SK-N-SH (cell line): ENCODE measurements around the gene LRMDA. TPM values are rescaled to one million over a fixed set of nuclear protein-coding genes. Genes with fewer than 3 reads are reported as not detected.

Source experiments
- CTCF ChIA-PET: fragments of 300-600, 350-600 bp; formaldehyde crosslinking; extraction: SDS; loops from one replicate; lab custom pipeline; 2021; lab: Yijun Ruan, JAX
- POLR2A ChIA-PET: fragments of 350-600 bp; sonication (Branson Sonifier 250); formaldehyde crosslinking; extraction: SDS; loops from one replicate; lab custom pipeline; 2020; ENCODE audit warnings: antibody characterized with exemption, inconsistent platforms; lab: Yijun Ruan, JAX
- DNase-seq: peaks from one replicate; pipeline ENCODE4 v3.0.0; 2012
- H2AFZ ChIP-seq: fragments of 200-600 bp; sonication (generic); 2 replicates; pipeline ENCODE4 v1.8.1; 2016; ENCODE audit warnings: antibody characterized with exemption, mild to moderate bottlenecking, low read depth
- H3F3A ChIP-seq: fragments of 200-600 bp; sonication (generic); replicated peaks from 2 replicates; pipeline ENCODE3; 2016; ENCODE audit warnings: antibody characterized with exemption, mild to moderate bottlenecking; ENCODE audit not compliant: insufficient read depth
- H3K27ac ChIP-seq, 2 experiments: fragments of 200-500 bp in 1 of 2; fragments of 200-600 bp in 1 of 2; sonication (Bioruptor generic) in 1 of 2; sonication (generic), shearing (Covaris generic) in 1 of 2; 2 replicates each; pipeline versions ENCODE4 v1.5.1 to v1.6.1; 2014 to 2016; ENCODE audit warnings: low read depth in 2 of 2, inconsistent platforms in 1 of 2, low read length in 1 of 2, mild to moderate bottlenecking in 1 of 2, mixed read lengths in 1 of 2
- H3K27me3 ChIP-seq: fragments of 200-600 bp; sonication (generic), shearing (Covaris generic); 2 replicates; pipeline ENCODE4 v1.6.1; 2016; ENCODE audit warnings: mixed run types; ENCODE audit not compliant: insufficient read depth
- H3K36me3 ChIP-seq, 2 experiments: fragments of 200-500 bp in 1 of 2; fragments of 200-600 bp in 1 of 2; sonication (Bioruptor generic) in 1 of 2; sonication (generic) in 1 of 2; replicated peaks in 1 of 2; 2 replicates each; pipeline versions ENCODE3 to v1.5.1; 2014 to 2016; ENCODE audit warnings: low read length in 1 of 2, mild to moderate bottlenecking in 1 of 2; ENCODE audit not compliant: insufficient read depth in 2 of 2, control insufficient read depth in 1 of 2
- H3K4me1 ChIP-seq, 2 experiments: fragments of 200-500 bp in 1 of 2; fragments of 200-600 bp in 1 of 2; sonication (Bioruptor generic) in 1 of 2; sonication (generic), shearing (Covaris generic) in 1 of 2; 2 replicates each; pipeline versions ENCODE4 v1.5.1 to v1.6.1; 2014 to 2016; ENCODE audit warnings: low read depth in 1 of 2, low read length in 1 of 2, mixed run types in 1 of 2; ENCODE audit not compliant: insufficient read depth in 2 of 2, control insufficient read depth in 1 of 2
- H3K4me2 ChIP-seq: fragments of 200-600 bp; sonication (generic), shearing (Covaris generic); 2 replicates; pipeline ENCODE4 v1.6.1; 2017; ENCODE audit warnings: mixed run types
- H3K4me3 ChIP-seq, 2 experiments: fragments of 200-500 bp in 1 of 2; fragments of 200-600 bp in 1 of 2; sonication (Bioruptor generic) in 1 of 2; sonication (generic), shearing (Covaris generic) in 1 of 2; 2 replicates each; pipeline versions ENCODE4 v1.5.1 to v1.8.1; 2014 to 2016; ENCODE audit warnings: low read depth in 2 of 2, inconsistent platforms in 1 of 2, low read length in 1 of 2, mild to moderate bottlenecking in 1 of 2, mixed read lengths in 1 of 2, moderate library complexity in 1 of 2
- H3K79me2 ChIP-seq: fragments of 200-600 bp; sonication (generic); 2 replicates; pipeline ENCODE4 v1.8.1; 2017; ENCODE audit warnings: mild to moderate bottlenecking; ENCODE audit not compliant: insufficient read depth
- H3K9ac ChIP-seq: fragments of 200-600 bp; sonication (generic); 2 replicates; pipeline ENCODE4 v1.6.1; 2017; ENCODE audit warnings: mixed run types
- H3K9me2 ChIP-seq: fragments of 200-600 bp; sonication (generic); 2 replicates; pipeline ENCODE4 v1.6.1; 2017; ENCODE audit warnings: mixed run types
- H3K9me3 ChIP-seq: fragments of 200-600 bp; sonication (generic); 2 replicates; pipeline ENCODE4 v1.6.1; 2017; ENCODE audit warnings: mixed run types, mild to moderate bottlenecking, moderate library complexity
- H4K20me1 ChIP-seq: fragments of 200-600 bp; sonication (generic); 2 replicates; pipeline ENCODE4 v1.6.1; 2017; ENCODE audit warnings: mild to moderate bottlenecking, mixed run types; ENCODE audit not compliant: insufficient read depth
- CTCF ChIP-seq: fragments of 200-600 bp; sonication (generic); IDR thresholded peaks from 2 replicates; pipeline ENCODE4 v1.6.1; 2017; ENCODE audit warnings: antibody characterized with exemption, mild to moderate bottlenecking, moderate library complexity
- ELF1 ChIP-seq: IDR thresholded peaks from 2 replicates; pipeline ENCODE4 v1.4.0; 2012
- EP300 ChIP-seq, 2 experiments: IDR thresholded peaks; 2 replicates each; pipeline versions ENCODE4 v1.4.0 to v1.6.1; 2012; ENCODE audit warnings: borderline replicate concordance in 1 of 2, low read depth in 1 of 2, low read length in 1 of 2
- EZH2phosphoT487 ChIP-seq: fragments of 200-600 bp; sonication (generic); IDR thresholded peaks from 2 replicates; pipeline ENCODE4 v1.6.1; 2017; ENCODE audit warnings: low read depth, mixed run types, mild to moderate bottlenecking, antibody characterized with exemption, moderate library complexity, borderline replicate concordance
- FOSL2 ChIP-seq: IDR thresholded peaks from 2 replicates; pipeline ENCODE4 v1.4.0; 2012; ENCODE audit warnings: low read depth, mild to moderate bottlenecking, moderate library complexity, borderline replicate concordance
- FOXJ3 ChIP-seq: sonication (generic); formaldehyde crosslinking; IDR thresholded peaks from 2 replicates; pipeline ENCODE4 v1.5.1; 2020; ENCODE audit warnings: mild to moderate bottlenecking, missing genetic modification reagents
- FOXM1 ChIP-seq: IDR thresholded peaks from 2 replicates; pipeline ENCODE4 v1.4.0; 2012; ENCODE audit warnings: low read depth, mild to moderate bottlenecking
- GATA2 ChIP-seq: sonication (generic); formaldehyde crosslinking; IDR thresholded peaks from 2 replicates; pipeline ENCODE4 v1.5.0; 2020; ENCODE audit warnings: mild to moderate bottlenecking, missing genetic modification reagents
- JUND ChIP-seq: IDR thresholded peaks from 2 replicates; pipeline ENCODE4 v1.4.0; 2012
- MEF2A ChIP-seq: IDR thresholded peaks from 2 replicates; pipeline ENCODE4 v1.4.0; 2012; ENCODE audit warnings: low read depth, borderline replicate concordance
- RAD21 ChIP-seq: IDR thresholded peaks from 2 replicates; pipeline ENCODE4 v1.6.1; 2012; ENCODE audit warnings: mild to moderate bottlenecking, low read length
- RFX5 ChIP-seq: IDR thresholded peaks from 2 replicates; pipeline ENCODE4 v1.6.1; 2012; ENCODE audit warnings: mild to moderate bottlenecking, improper control_type of control experiment, low read length
- SIN3A ChIP-seq: IDR thresholded peaks from 2 replicates; pipeline ENCODE4 v1.6.1; 2012; ENCODE audit warnings: low read depth, mild to moderate bottlenecking, low read length, moderate library complexity, borderline replicate concordance
- SMC3 ChIP-seq: IDR thresholded peaks from 2 replicates; pipeline ENCODE4 v1.6.1; 2012; ENCODE audit warnings: low read depth, low read length, improper control_type of control experiment
- USF1 ChIP-seq: IDR thresholded peaks from 2 replicates; pipeline ENCODE4 v1.4.0; 2012; ENCODE audit warnings: low read depth, borderline replicate concordance
- USF2 ChIP-seq: fragments of 150-350 bp; IDR thresholded peaks from 2 replicates; pipeline ENCODE4 v1.6.1; 2017; ENCODE audit warnings: antibody characterized with exemption, low read length, low read depth, borderline replicate concordance
- YY1 ChIP-seq: IDR thresholded peaks from 2 replicates; pipeline ENCODE4 v1.4.0; 2012; ENCODE audit warnings: low read depth, mild to moderate bottlenecking
- ZBTB33 ChIP-seq: IDR thresholded peaks from 2 replicates; pipeline ENCODE4 v1.4.0; 2012; ENCODE audit warnings: low read depth, borderline replicate concordance
- WGBS: methylation state at CpG from one replicate; pipeline ENCODE4 v1.1.6; 2017; ENCODE audit warnings: low lambda C conversion rate; 5-methylcytosine and 5-hydroxymethylcytosine counted together
- polyA plus RNA-seq, 3 experiments: library from polyadenylated mRNA; depleted of rRNA; stranded (reverse); fragments of >200 nt; gene quantifications; 2 replicates each; pipeline ENCODE4 v1.2.3, GENCODE V29; 2012
- TF ChIP-seq, protein P1 (sequence below): IDR thresholded peaks from 2 replicates; pipeline ENCODE4; 2012
- TF ChIP-seq, protein P2 (sequence below): IDR thresholded peaks from 2 replicates; pipeline ENCODE4 v1.6.1; 2012; ENCODE audit warnings: mild to moderate bottlenecking, low read depth, low read length, moderate library complexity
- TF ChIP-seq, protein P3 (sequence below): IDR thresholded peaks from 2 replicates; pipeline ENCODE4 v1.4.0; 2012; ENCODE audit warnings: low read depth

LRMDA gene
- polyA plus RNA-seq, 1 of the 3 experiments (the other 2 are of a cell fraction), result 0.95 TPM

GRCh38 chr10:76086761-76087639 is 655.6 kb downstream of the LRMDA start:
- no peak overlapping the region for H3K9ac ChIP-seq
- no peaks in the 10 kb centered on the region; a peak in 1 of 4 replicates for H3K4me1 ChIP-seq
- peak overlapping the region; percentile 28 to 35; a peak in 3 of 4 replicates for H3K27ac ChIP-seq
- H3K4me3 ChIP-seq, result no peak overlapping the region
- ChIA-PET CTCF (no interaction called here), POLR2A (no interaction called here)
- H4K20me1 ChIP-seq, result no peaks in the 10 kb centered on the region
- no peaks in the 10 kb centered on the region for H3K79me2 ChIP-seq
- no peaks in the 10 kb centered on the region for H3K9me3 ChIP-seq
- 40% methylated on average over 9 of the region's 9 CpGs for WGBS
- H3K27me3 ChIP-seq, result no peaks in the 10 kb centered on the region
- DNase-seq, result peak; percentile 19
- H3K9me2 ChIP-seq, result no peaks in the 10 kb centered on the region
- H3F3A ChIP-seq, result no peaks in the 10 kb centered on the region
- H3K36me3 ChIP-seq, result no peaks in the 10 kb centered on the region
- H2AFZ ChIP-seq, result no peak overlapping the region
- peak overlapping the region; percentile 26; the same call in 1 of the 2 replicates for H3K4me2 ChIP-seq
- TF ChIP-seq USF2 (no peak), FOXJ3 (CRISPR knock-in tag) (no peak), SIN3A (no peak), FOSL2 (peak; percentile 30; the same call in 1 of the 2 replicates), USF1 (0 out of 2 replicates have a peak, but pooled peaks have one; percentile 11), MEF2A (no peak), FOXM1 (peak; percentile 61; the same call in 1 of the 2 replicates), EZH2phosphoT487 (no peak), RFX5 (no peak), ELF1 (no peak), YY1 (no peak), RAD21 (peak; percentile 62), ZBTB33 (peak; percentile 59; the same call in 1 of the 2 replicates), SMC3 (peak; percentile 37; the same call in 1 of the 2 replicates), GATA2 (CRISPR knock-in tag) (no peak), EP300 (IDR thresholded peaks at IDR 0.05; ENCODE audit: borderline replicate concordance in 1 of 2, low read depth in 1 of 2, low read length in 1 of 2) (peak; percentile 23 to 81; a peak in 2 of 4 replicates), JUND (peak; percentile 59; the same call in 1 of the 2 replicates), CTCF (peak; percentile 53)
- TF ChIP-seq, protein P1, sequence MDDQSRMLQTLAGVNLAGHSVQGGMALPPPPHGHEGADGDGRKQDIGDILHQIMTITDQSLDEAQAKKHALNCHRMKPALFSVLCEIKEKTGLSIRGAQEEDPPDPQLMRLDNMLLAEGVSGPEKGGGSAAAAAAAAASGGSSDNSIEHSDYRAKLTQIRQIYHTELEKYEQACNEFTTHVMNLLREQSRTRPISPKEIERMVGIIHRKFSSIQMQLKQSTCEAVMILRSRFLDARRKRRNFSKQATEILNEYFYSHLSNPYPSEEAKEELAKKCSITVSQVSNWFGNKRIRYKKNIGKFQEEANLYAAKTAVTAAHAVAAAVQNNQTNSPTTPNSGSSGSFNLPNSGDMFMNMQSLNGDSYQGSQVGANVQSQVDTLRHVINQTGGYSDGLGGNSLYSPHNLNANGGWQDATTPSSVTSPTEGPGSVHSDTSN, result peak; percentile 92
- TF ChIP-seq, protein P2, sequence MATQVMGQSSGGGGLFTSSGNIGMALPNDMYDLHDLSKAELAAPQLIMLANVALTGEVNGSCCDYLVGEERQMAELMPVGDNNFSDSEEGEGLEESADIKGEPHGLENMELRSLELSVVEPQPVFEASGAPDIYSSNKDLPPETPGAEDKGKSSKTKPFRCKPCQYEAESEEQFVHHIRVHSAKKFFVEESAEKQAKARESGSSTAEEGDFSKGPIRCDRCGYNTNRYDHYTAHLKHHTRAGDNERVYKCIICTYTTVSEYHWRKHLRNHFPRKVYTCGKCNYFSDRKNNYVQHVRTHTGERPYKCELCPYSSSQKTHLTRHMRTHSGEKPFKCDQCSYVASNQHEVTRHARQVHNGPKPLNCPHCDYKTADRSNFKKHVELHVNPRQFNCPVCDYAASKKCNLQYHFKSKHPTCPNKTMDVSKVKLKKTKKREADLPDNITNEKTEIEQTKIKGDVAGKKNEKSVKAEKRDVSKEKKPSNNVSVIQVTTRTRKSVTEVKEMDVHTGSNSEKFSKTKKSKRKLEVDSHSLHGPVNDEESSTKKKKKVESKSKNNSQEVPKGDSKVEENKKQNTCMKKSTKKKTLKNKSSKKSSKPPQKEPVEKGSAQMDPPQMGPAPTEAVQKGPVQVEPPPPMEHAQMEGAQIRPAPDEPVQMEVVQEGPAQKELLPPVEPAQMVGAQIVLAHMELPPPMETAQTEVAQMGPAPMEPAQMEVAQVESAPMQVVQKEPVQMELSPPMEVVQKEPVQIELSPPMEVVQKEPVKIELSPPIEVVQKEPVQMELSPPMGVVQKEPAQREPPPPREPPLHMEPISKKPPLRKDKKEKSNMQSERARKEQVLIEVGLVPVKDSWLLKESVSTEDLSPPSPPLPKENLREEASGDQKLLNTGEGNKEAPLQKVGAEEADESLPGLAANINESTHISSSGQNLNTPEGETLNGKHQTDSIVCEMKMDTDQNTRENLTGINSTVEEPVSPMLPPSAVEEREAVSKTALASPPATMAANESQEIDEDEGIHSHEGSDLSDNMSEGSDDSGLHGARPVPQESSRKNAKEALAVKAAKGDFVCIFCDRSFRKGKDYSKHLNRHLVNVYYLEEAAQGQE, result no peak
- TF ChIP-seq, protein P3, sequence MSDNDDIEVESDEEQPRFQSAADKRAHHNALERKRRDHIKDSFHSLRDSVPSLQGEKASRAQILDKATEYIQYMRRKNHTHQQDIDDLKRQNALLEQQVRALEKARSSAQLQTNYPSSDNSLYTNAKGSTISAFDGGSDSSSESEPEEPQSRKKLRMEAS, result no peak
